HEK293T (cell line): ENCODE measurements around the gene TCP11L1.

ENCODE experiments used
- BHLHE40 ChIP-seq: fragments of 450-650 bp; IDR thresholded peaks from 2 replicates; pipeline ENCODE4 v1.6.1; 2016; ENCODE audit warnings: mild to moderate bottlenecking, moderate library complexity, borderline replicate concordance
- ELF4 ChIP-seq: fragments of 450-650 bp; IDR thresholded peaks from 2 replicates; pipeline ENCODE4 v1.6.1; 2017; ENCODE audit warnings: antibody characterized with exemption
- LEF1 ChIP-seq: fragments of 450-650 bp; IDR thresholded peaks from 2 replicates; pipeline ENCODE4 v1.6.1; 2017; ENCODE audit warnings: mild to moderate bottlenecking, borderline replicate concordance
- NFRKB ChIP-seq: fragments of 450-650 bp; IDR thresholded peaks from 2 replicates; pipeline ENCODE4 v1.6.1; 2016; ENCODE audit warnings: mild to moderate bottlenecking, moderate library complexity
- SP1 ChIP-seq: fragments of 450-650 bp; IDR thresholded peaks from 2 replicates; pipeline ENCODE4 v1.6.1; 2017
- SUZ12 ChIP-seq: fragments of 450-650 bp; IDR thresholded peaks from 2 replicates; pipeline ENCODE4 v1.6.1; 2016; ENCODE audit warnings: mild to moderate bottlenecking

GRCh38 chr11:33013755-33014154, 25.6 kb upstream of the TCP11L1 start:
- TF ChIP-seq NFRKB (no peak), LEF1 (no peak), BHLHE40 (no peak), ELF4 (no peak), SP1 (no peak), SUZ12 (no peak)
